IMR-90 (cell line): ENCODE measurements around the gene AEN. TPM values are rescaled to one million over a fixed set of nuclear protein-coding genes. Genes with fewer than 3 reads are reported as not detected.

Experiments
- ATAC-seq: fragments of 200-7000 bp; cut with Tn5 transposase; 2 replicates; pipeline ENCODE4 v1.9.1; 2020; ENCODE audit warnings: low read depth, mild to moderate bottlenecking, moderate library complexity
- BruUV-seq: library from RNA; stranded (reverse); fragments of 400-500 nt; replicated peaks from 2 replicates; lab custom pipeline; 2021; lab: Mats Ljungman, UMichigan
- CTCF ChIA-PET: fragments of 300-600 bp; formaldehyde crosslinking; extraction: SDS; loops from one replicate; lab custom pipeline; 2021; ENCODE audit warnings: antibody characterized with exemption; lab: Yijun Ruan, JAX
- POLR2A ChIA-PET: fragments of 300-600 bp; sonication (Branson Sonifier 250); formaldehyde crosslinking; loops from one replicate; lab custom pipeline; 2022; ENCODE audit warnings: antibody characterized with exemption; ENCODE audit not compliant: unreplicated experiment; lab: Charles Lee
- DNase-seq: peaks from one replicate; pipeline ENCODE4 v3.0.0; 2013
- H2AFZ ChIP-seq: replicated peaks from 2 replicates; pipeline ENCODE3; 2013; ENCODE audit warnings: low read length, mild to moderate bottlenecking; ENCODE audit not compliant: poor library complexity
- H2AK5ac ChIP-seq: 2 replicates; pipeline ENCODE4 v1.6.1; 2013; ENCODE audit warnings: low read depth, low read length, inconsistent platforms
- H2AK9ac ChIP-seq: replicated peaks from 2 replicates; pipeline ENCODE3; 2013; ENCODE audit warnings: mild to moderate bottlenecking, low read depth, low read length, moderate library complexity; ENCODE audit not compliant: poor library complexity
- H2BK120ac ChIP-seq: 2 replicates; pipeline ENCODE4 v1.6.1; 2013; ENCODE audit warnings: low read depth, low read length, inconsistent platforms
- H2BK15ac ChIP-seq: 3 replicates; pipeline ENCODE4 v1.6.1; 2013; ENCODE audit warnings: low read depth, low read length, inconsistent platforms
- H2BK20ac ChIP-seq: 2 replicates; pipeline ENCODE4 v1.6.1; 2013; ENCODE audit warnings: low read depth, mild to moderate bottlenecking, inconsistent platforms, low read length, moderate library complexity
- H2BK5ac ChIP-seq: 2 replicates; pipeline ENCODE4 v1.6.1; 2013; ENCODE audit warnings: mild to moderate bottlenecking, low read depth, low read length, inconsistent platforms; ENCODE audit not compliant: poor library complexity, severe bottlenecking
- H3K14ac ChIP-seq: replicated peaks from 2 replicates; pipeline ENCODE4 v1.6.1; 2013; ENCODE audit warnings: low read depth, low read length, inconsistent platforms
- H3K18ac ChIP-seq: 2 replicates; pipeline ENCODE4 v1.6.1; 2013; ENCODE audit warnings: low read depth, low read length, control low read depth
- H3K23ac ChIP-seq: 2 replicates; pipeline ENCODE4 v1.6.1; 2013; ENCODE audit warnings: low read depth, low read length, inconsistent platforms
- H3K27ac ChIP-seq: 2 replicates; pipeline ENCODE4 v1.5.1; 2013; ENCODE audit warnings: mild to moderate bottlenecking, control low read depth, low read length; ENCODE audit not compliant: insufficient read depth
- H3K27me3 ChIP-seq: 2 replicates; pipeline ENCODE4 v1.6.1; 2013; ENCODE audit warnings: low read length; ENCODE audit not compliant: control insufficient read depth, insufficient read depth
- H3K36me3 ChIP-seq: 2 replicates; pipeline ENCODE4 v1.6.1; 2013; ENCODE audit warnings: low read length, mixed read lengths; ENCODE audit not compliant: control insufficient read depth, insufficient read depth
- H3K4ac ChIP-seq: 2 replicates; pipeline ENCODE4 v1.6.1; 2013; ENCODE audit warnings: low read depth, low read length, inconsistent platforms
- H3K4me1 ChIP-seq: 2 replicates; pipeline ENCODE4 v1.6.1; 2013; ENCODE audit warnings: low read length, mixed read lengths; ENCODE audit not compliant: control insufficient read depth, insufficient read depth
- H3K4me2 ChIP-seq: 2 replicates; pipeline ENCODE4 v1.6.1; 2013; ENCODE audit warnings: low read depth, mild to moderate bottlenecking, control low read depth, low read length, moderate library complexity
- H3K4me3 ChIP-seq: 2 replicates; pipeline ENCODE4 v1.5.1; 2013; ENCODE audit warnings: low read depth, mild to moderate bottlenecking, control low read depth, low read length, moderate library complexity; ENCODE audit not compliant: insufficient read depth
- H3K56ac ChIP-seq: 2 replicates; pipeline ENCODE4 v1.6.1; 2013; ENCODE audit warnings: low read length, inconsistent platforms; ENCODE audit not compliant: insufficient read depth; ENCODE audit errors: extremely low read depth
- H3K79me1 ChIP-seq, 2 experiments: 2 replicates each; pipeline ENCODE4 v1.6.1; 2013; ENCODE audit warnings: low read length in 2 of 2, inconsistent platforms in 1 of 2, low read depth in 1 of 2
- H3K9ac ChIP-seq: 2 replicates; pipeline ENCODE4 v1.6.1; 2013; ENCODE audit warnings: low read depth, low read length, control low read depth
- H3K9me1 ChIP-seq: 2 replicates; pipeline ENCODE4 v1.6.1; 2013; ENCODE audit warnings: low read length, inconsistent platforms; ENCODE audit not compliant: insufficient read depth
- H3K9me3 ChIP-seq: 2 replicates; pipeline ENCODE4 v1.6.1; 2013; ENCODE audit warnings: low read length; ENCODE audit not compliant: control insufficient read depth, insufficient read depth
- H4K20me1 ChIP-seq: 2 replicates; pipeline ENCODE4 v1.6.1; 2013; ENCODE audit warnings: low read length, inconsistent platforms; ENCODE audit not compliant: insufficient read depth
- H4K5ac ChIP-seq: 2 replicates; pipeline ENCODE4 v1.6.1; 2013; ENCODE audit warnings: mild to moderate bottlenecking, low read depth, low read length, control low read depth
- H4K8ac ChIP-seq, 2 experiments: 2 replicates each; pipeline ENCODE4 v1.6.1; 2013; ENCODE audit warnings: low read depth in 2 of 2, low read length in 2 of 2, control low read depth in 1 of 2, inconsistent platforms in 1 of 2
- H4K91ac ChIP-seq: 2 replicates; pipeline ENCODE4 v1.6.1; 2013; ENCODE audit warnings: low read depth, low read length, inconsistent platforms; ENCODE audit not compliant: insufficient read depth
- BHLHE40 ChIP-seq: fragments of 150-350 bp; IDR thresholded peaks from 2 replicates; pipeline ENCODE4 v1.6.1; 2016; ENCODE audit warnings: mild to moderate bottlenecking, low read depth, low read length
- CEBPB ChIP-seq: IDR thresholded peaks from 2 replicates; pipeline ENCODE4 v1.6.1; 2012; ENCODE audit warnings: low read depth, low read length, improper control_type of control experiment
- SMC3 ChIP-seq: fragments of 150-350 bp; IDR thresholded peaks from 2 replicates; pipeline ENCODE4 v1.6.1; 2016; ENCODE audit warnings: low read depth, mild to moderate bottlenecking, antibody characterized with exemption, low read length, moderate library complexity
- dilution Hi-C: fragments of 300-500 bp; cut with HindIII; formaldehyde crosslinking; loops from one replicate; pipeline ENCODE4 v1.14.3; 2018; ENCODE audit warnings: low sequenced_read_pairs; ENCODE audit not compliant: unreplicated experiment
- in situ Hi-C: fragments of 300-500 bp; cut with MboI; formaldehyde crosslinking; loops from 3 replicates; pipeline ENCODE4 v1.14.3; 2019; ENCODE audit warnings: low sequenced_read_pairs, inconsistent platforms, mixed read lengths
- intact Hi-C: fragments of 100-400 bp; cut with micrococcal nuclease; formaldehyde crosslinking; loops from 2 replicates; pipeline ENCODE4 v1.10.0; 2022
- polyA plus RNA-seq, 3 experiments: library from polyadenylated mRNA; depleted of rRNA; stranded (reverse); fragments of >200 nt; gene quantifications; 2 replicates each; pipeline ENCODE4 v1.2.3, GENCODE V29; 2012; ENCODE audit warnings: low replicate concordance in 1 of 3
- total RNA-seq: library from RNA; depleted of rRNA; stranded (reverse); fragments of >200 nt; gene quantifications from 2 replicates; pipeline ENCODE4 v1.2.3, GENCODE V29; 2012

The AEN gene
- total and polyA plus RNA-seq, 2 of the 4 experiments (the other 2 are of a cell fraction) = 48.6 to 85.5 TPM

DNA sequence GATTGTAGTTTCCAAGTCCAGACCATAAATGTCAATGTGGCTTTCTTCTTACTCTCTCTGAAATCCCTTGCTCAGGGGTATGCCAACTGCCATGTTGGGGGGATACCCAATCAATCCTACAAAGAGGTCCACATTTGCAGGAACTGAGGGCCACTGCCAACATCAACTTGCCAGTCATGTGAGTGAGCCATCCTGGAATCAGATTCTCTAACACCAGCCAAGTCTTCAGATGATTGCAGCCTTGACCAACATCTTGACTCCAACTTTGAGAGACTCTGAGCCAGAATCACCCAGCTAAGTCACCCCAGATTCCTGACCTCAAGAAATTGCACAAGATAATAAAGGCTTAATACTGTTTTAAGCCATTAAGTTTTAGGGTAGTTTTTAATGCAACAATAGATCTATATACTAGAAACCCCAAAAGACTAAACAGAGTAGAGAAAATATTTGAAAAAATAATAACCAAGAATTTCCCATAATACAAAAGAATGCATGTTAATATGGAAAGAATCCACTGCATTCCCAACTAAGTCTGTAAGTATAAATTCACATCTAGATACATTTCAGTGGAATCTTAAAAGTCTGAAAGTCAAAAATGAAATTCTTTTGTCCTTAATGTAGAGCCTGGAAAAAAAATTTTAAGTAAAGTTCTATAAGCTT lies 40.0 kb downstream of the AEN start:
- Histone ChIP-seq H2BK120ac (peak overlapping the region; percentile 71), H3K36me3 (no peaks in the 10 kb centered on the region), H2AFZ (no peak overlapping the region), H3K4ac (peak overlapping the region; percentile 74), H3K9me3 (no peaks in the 10 kb centered on the region), H3K27me3 (no peaks in the 10 kb centered on the region), H3K4me1 (peaks cover 13% of the 10 kb centered on the region), H2BK20ac (peak overlapping the region; percentile 87), H4K5ac (peak overlapping the region; percentile 27), H3K79me1 (no peaks in the 10 kb centered on the region), H2BK15ac (peak overlapping the region; percentile 97; the same call in 2 of the 3 replicates), H3K9me1 (peaks cover 7% of the 10 kb centered on the region), H3K23ac (peak overlapping the region; percentile 63; the same call in 1 of the 2 replicates), H3K4me3 (no peak overlapping the region), H4K91ac (peak overlapping the region; percentile 52), H2BK5ac (peak overlapping the region; percentile 59), H3K56ac (no peak overlapping the region), H4K8ac (peak overlapping the region; percentile 64 to 74; a peak in 2 of 4 replicates), H3K9ac (no peak overlapping the region), H2AK5ac (peak overlapping the region; percentile 80; the same call in 1 of the 2 replicates), H2AK9ac (peak overlapping the region; percentile 26), H3K14ac (peak overlapping the region; percentile 67; the same call in 1 of the 2 replicates), H3K4me2 (peak overlapping the region; percentile 6; the same call in 1 of the 2 replicates), H3K18ac (peak overlapping the region; percentile 82), H3K27ac (peak overlapping the region; percentile 70; the same call in 1 of the 2 replicates), H4K20me1 (no peaks in the 10 kb centered on the region)
- dilution Hi-C loops (no loop called here), intact Hi-C loops (loop anchor here (1.0 kb wide), 2 partner anchors 173 to 236 kb away; no protein-coding TSS in a partner anchor), in situ Hi-C loops (loop anchor here (25.0 kb wide), 2 partner anchors 176 to 501 kb away; no protein-coding TSS in a partner anchor)
- BruUV-seq = no TSS peak
- DNase-seq = peak; percentile 49
- CTCF ChIA-PET = no interaction called here
- peak; percentile 51 for ATAC-seq
- POLR2A ChIA-PET = no interaction called here
- TF ChIP-seq BHLHE40 (peak; percentile 16; the same call in 1 of the 2 replicates), SMC3 (no peak), CEBPB (peak; percentile 22; the same call in 1 of the 2 replicates)
